ENCODE measurements around the gene BFSP1.

GRCh38 chr20:17468073-17468840 lies 62.9 kb downstream of the BFSP1 start:
- TF ChIP-seq CTCF (IDR thresholded peaks at IDR 0.05) (no peak), POLR2AphosphoS5 (IDR thresholded peaks at IDR 0.05) (no peak), EP300 (IDR thresholded peaks at IDR 0.05) (no peak), POLR2A (IDR thresholded peaks at IDR 0.05) (no peak)
